HepG2 (cell line): Measurements from ENCODE around the gene RCE1.

Source experiments
- BCL3 ChIP-seq: sonication (generic); formaldehyde crosslinking; IDR thresholded peaks from 2 replicates; pipeline ENCODE4 v1.5.1; 2020; ENCODE audit warnings: mild to moderate bottlenecking, missing genetic modification reagents, moderate library complexity
- MZF1 ChIP-seq: sonication (generic); formaldehyde crosslinking; IDR thresholded peaks from 2 replicates; pipeline ENCODE4 v1.8.1; 2023; ENCODE audit warnings: mild to moderate bottlenecking, missing genetic modification reagents, borderline replicate concordance
- NFE2 ChIP-seq: sonication (generic); formaldehyde crosslinking; IDR thresholded peaks from 2 replicates; pipeline ENCODE4 v1.4.0; 2020; ENCODE audit warnings: missing genetic modification reagents
- POLR2A ChIP-seq, 2 experiments: IDR thresholded peaks; 2 replicates each; pipeline ENCODE4 v1.6.1; 2011; ENCODE audit warnings: low read depth in 2 of 2, low read length in 2 of 2, mild to moderate bottlenecking in 1 of 2, moderate library complexity in 1 of 2; ENCODE audit not compliant: insufficient read depth in 1 of 2
- SMAD3 ChIP-seq: sonication (generic); formaldehyde crosslinking; IDR thresholded peaks from 2 replicates; pipeline ENCODE4 v1.4.0; 2020; ENCODE audit warnings: missing genetic modification reagents
- SMAD9 ChIP-seq: sonication (generic); formaldehyde crosslinking; IDR thresholded peaks from 2 replicates; pipeline ENCODE4 v1.5.1; 2020; ENCODE audit warnings: mild to moderate bottlenecking, missing genetic modification reagents
- ZNF256 ChIP-seq: sonication (generic); formaldehyde crosslinking; conservative IDR thresholded peaks from 2 replicates; pipeline ENCODE4 v1.4.0; 2020; ENCODE audit warnings: missing genetic modification reagents
- ZNF7 ChIP-seq: IDR thresholded peaks from 2 replicates; pipeline ENCODE4 v1.6.1; 2016; ENCODE audit warnings: missing biosample characterization, missing genetic modification reagents
- TF ChIP-seq, protein P1 (sequence below), 2 experiments: fragments of 450-650 bp in 1 of 2; sonication (generic) in 1 of 2; formaldehyde crosslinking; IDR thresholded peaks; 2 replicates each; pipeline versions ENCODE4 v1.5.0 to v1.8.0; 2020 to 2022; ENCODE audit warnings: mild to moderate bottlenecking in 1 of 2, missing genetic modification reagents in 1 of 2
- TF ChIP-seq, protein P2 (sequence below): sonication (generic); formaldehyde crosslinking; IDR thresholded peaks from 2 replicates; pipeline ENCODE4 v1.4.0; 2020; ENCODE audit warnings: mild to moderate bottlenecking, missing genetic modification reagents
- TF ChIP-seq, protein P3 (sequence below): IDR thresholded peaks from 2 replicates; pipeline ENCODE4 v1.6.1; 2016; ENCODE audit warnings: low read depth, missing genetic modification reagents, missing compliant biosample characterization
- TF ChIP-seq, protein P4 (sequence below), 2 experiments: sonication (generic) in 1 of 2; formaldehyde crosslinking in 1 of 2; IDR thresholded peaks; 2 replicates each; pipeline versions ENCODE4 v1.4.0 to v1.6.1; 2018 to 2020; ENCODE audit warnings: missing genetic modification reagents in 2 of 2, borderline replicate concordance in 1 of 2, low read depth in 1 of 2, mild to moderate bottlenecking in 1 of 2, missing biosample characterization in 1 of 2

DNA sequence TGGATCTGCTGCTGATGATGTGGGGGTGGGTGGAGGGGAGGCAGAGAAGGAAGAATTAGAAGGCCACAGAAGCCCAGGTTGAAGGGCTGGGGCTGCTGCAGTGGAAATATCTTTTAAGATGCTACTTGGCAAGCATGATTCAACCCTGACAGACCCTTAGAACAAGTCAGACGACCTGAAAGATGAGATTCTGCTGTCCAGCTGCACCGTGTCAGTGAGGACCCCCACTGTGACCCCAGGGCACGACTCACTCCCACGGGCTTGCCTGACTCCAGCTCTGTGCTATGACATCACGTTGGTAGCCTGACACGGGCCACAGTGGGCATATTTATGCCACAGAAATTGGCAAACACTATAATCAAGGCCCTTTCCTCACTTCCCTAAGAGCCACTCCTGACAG is 49.7 kb downstream of the RCE1 start:
- TF ChIP-seq MZF1 (CRISPR knock-in tag): no peak
- TF ChIP-seq NFE2: no peak
- TF ChIP-seq SMAD3 (CRISPR knock-in tag): no peak
- TF ChIP-seq, protein P1, sequence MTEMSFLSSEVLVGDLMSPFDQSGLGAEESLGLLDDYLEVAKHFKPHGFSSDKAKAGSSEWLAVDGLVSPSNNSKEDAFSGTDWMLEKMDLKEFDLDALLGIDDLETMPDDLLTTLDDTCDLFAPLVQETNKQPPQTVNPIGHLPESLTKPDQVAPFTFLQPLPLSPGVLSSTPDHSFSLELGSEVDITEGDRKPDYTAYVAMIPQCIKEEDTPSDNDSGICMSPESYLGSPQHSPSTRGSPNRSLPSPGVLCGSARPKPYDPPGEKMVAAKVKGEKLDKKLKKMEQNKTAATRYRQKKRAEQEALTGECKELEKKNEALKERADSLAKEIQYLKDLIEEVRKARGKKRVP (CRISPR knock-in tag; IDR thresholded peaks at IDR 0.05): no peak
- no peak for TF ChIP-seq POLR2A (IDR thresholded peaks at IDR 0.05; ENCODE audit: insufficient read depth in 1 of 2, low read depth in 2 of 2, low read length in 2 of 2)
- TF ChIP-seq, protein P2, sequence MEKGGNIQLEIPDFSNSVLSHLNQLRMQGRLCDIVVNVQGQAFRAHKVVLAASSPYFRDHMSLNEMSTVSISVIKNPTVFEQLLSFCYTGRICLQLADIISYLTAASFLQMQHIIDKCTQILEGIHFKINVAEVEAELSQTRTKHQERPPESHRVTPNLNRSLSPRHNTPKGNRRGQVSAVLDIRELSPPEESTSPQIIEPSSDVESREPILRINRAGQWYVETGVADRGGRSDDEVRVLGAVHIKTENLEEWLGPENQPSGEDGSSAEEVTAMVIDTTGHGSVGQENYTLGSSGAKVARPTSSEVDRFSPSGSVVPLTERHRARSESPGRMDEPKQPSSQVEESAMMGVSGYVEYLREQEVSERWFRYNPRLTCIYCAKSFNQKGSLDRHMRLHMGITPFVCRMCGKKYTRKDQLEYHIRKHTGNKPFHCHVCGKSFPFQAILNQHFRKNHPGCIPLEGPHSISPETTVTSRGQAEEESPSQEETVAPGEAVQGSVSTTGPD: no peak
- TF ChIP-seq BCL3 (CRISPR knock-in tag): no peak
- no peak for TF ChIP-seq ZNF7 (CRISPR knock-in tag)
- TF ChIP-seq, protein P3, sequence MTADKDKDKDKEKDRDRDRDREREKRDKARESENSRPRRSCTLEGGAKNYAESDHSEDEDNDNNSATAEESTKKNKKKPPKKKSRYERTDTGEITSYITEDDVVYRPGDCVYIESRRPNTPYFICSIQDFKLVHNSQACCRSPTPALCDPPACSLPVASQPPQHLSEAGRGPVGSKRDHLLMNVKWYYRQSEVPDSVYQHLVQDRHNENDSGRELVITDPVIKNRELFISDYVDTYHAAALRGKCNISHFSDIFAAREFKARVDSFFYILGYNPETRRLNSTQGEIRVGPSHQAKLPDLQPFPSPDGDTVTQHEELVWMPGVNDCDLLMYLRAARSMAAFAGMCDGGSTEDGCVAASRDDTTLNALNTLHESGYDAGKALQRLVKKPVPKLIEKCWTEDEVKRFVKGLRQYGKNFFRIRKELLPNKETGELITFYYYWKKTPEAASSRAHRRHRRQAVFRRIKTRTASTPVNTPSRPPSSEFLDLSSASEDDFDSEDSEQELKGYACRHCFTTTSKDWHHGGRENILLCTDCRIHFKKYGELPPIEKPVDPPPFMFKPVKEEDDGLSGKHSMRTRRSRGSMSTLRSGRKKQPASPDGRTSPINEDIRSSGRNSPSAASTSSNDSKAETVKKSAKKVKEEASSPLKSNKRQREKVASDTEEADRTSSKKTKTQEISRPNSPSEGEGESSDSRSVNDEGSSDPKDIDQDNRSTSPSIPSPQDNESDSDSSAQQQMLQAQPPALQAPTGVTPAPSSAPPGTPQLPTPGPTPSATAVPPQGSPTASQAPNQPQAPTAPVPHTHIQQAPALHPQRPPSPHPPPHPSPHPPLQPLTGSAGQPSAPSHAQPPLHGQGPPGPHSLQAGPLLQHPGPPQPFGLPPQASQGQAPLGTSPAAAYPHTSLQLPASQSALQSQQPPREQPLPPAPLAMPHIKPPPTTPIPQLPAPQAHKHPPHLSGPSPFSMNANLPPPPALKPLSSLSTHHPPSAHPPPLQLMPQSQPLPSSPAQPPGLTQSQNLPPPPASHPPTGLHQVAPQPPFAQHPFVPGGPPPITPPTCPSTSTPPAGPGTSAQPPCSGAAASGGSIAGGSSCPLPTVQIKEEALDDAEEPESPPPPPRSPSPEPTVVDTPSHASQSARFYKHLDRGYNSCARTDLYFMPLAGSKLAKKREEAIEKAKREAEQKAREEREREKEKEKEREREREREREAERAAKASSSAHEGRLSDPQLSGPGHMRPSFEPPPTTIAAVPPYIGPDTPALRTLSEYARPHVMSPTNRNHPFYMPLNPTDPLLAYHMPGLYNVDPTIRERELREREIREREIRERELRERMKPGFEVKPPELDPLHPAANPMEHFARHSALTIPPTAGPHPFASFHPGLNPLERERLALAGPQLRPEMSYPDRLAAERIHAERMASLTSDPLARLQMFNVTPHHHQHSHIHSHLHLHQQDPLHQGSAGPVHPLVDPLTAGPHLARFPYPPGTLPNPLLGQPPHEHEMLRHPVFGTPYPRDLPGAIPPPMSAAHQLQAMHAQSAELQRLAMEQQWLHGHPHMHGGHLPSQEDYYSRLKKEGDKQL (CRISPR knock-in tag): no peak
- TF ChIP-seq SMAD9 (CRISPR knock-in tag): no peak
- TF ChIP-seq ZNF256 (CRISPR knock-in tag): no peak
- TF ChIP-seq, protein P4, sequence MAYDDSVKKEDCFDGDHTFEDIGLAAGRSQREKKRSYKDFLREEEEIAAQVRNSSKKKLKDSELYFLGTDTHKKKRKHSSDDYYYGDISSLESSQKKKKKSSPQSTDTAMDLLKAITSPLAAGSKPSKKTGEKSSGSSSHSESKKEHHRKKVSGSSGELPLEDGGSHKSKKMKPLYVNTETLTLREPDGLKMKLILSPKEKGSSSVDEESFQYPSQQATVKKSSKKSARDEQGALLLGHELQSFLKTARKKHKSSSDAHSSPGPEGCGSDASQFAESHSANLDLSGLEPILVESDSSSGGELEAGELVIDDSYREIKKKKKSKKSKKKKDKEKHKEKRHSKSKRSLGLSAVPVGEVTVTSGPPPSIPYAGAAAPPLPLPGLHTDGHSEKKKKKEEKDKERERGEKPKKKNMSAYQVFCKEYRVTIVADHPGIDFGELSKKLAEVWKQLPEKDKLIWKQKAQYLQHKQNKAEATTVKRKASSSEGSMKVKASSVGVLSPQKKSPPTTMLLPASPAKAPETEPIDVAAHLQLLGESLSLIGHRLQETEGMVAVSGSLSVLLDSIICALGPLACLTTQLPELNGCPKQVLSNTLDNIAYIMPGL (CRISPR knock-in tag; IDR thresholded peaks at IDR 0.05; ENCODE audit: borderline replicate concordance in 1 of 2, low read depth in 1 of 2): no peak
